Thoracic aorta (tissue), 2 donors: ENCODE results near the gene TMC5. TPM values are rescaled to one million over a fixed set of nuclear protein-coding genes. Genes with fewer than 3 reads are reported as not detected.

Source experiments
- ATAC-seq: fragments of 150-250 bp; one replicate; pipeline ENCODE4 v1.8.0; 2017; ENCODE audit warnings: low read depth; ENCODE audit not compliant: insufficient number of reproducible peaks, low FRiP score
- DNase-seq: peaks from one replicate; pipeline ENCODE4 v3.0.0-alpha.2; 2020; ENCODE audit warnings: low spot score
- H3K27ac ChIP-seq, 2 donors: fragments of 200-600 bp; sonication (generic); 1 replicate in 1 of 2; 2 replicates in 1 of 2; pipeline ENCODE4 v1.5.1; 2016; ENCODE audit warnings: mild to moderate bottlenecking in 2 of 2, moderate library complexity in 2 of 2
- H3K27me3 ChIP-seq: fragments of 200-600 bp; sonication (generic); replicated peaks from 2 replicates; pipeline ENCODE4 v1.6.0; 2016; ENCODE audit warnings: mild to moderate bottlenecking; ENCODE audit not compliant: insufficient read depth
- H3K36me3 ChIP-seq: fragments of 200-600 bp; sonication (generic); one replicate; pipeline ENCODE4 v1.5.1; 2016
- H3K4me1 ChIP-seq, 2 donors: fragments of 200-600 bp; sonication (generic); 1 replicate in 1 of 2; 2 replicates in 1 of 2; pipeline versions ENCODE4 v1.5.1 to v1.6.0; 2016; ENCODE audit warnings: low read depth in 2 of 2, mild to moderate bottlenecking in 1 of 2; ENCODE audit not compliant: control insufficient read depth in 1 of 2
- H3K4me3 ChIP-seq: fragments of 200-600 bp; sonication (generic); 2 replicates; pipeline ENCODE4 v1.5.1; 2016; ENCODE audit warnings: mild to moderate bottlenecking
- H3K9me3 ChIP-seq: fragments of 200-600 bp; sonication (generic); 2 replicates; pipeline ENCODE4 v1.5.1; 2016
- total RNA-seq, 2 donors: library from RNA; depleted of rRNA; stranded (reverse); fragments of >200 nt; gene quantifications; one replicate each; pipeline versions ENCODE4 v1.1.0 to v1.2.3, GENCODE V29; 2016
- TF ChIP-seq, protein P1 (sequence below): fragments of 200-600 bp; sonication (generic); IDR thresholded peaks from one replicate; pipeline ENCODE4 v1.5.1; 2019; ENCODE audit warnings: antibody characterized with exemption

Gene TMC5
- total RNA-seq, 2 donors from 2014 or later = 0.71 TPM; not detected in 1

DNA sequence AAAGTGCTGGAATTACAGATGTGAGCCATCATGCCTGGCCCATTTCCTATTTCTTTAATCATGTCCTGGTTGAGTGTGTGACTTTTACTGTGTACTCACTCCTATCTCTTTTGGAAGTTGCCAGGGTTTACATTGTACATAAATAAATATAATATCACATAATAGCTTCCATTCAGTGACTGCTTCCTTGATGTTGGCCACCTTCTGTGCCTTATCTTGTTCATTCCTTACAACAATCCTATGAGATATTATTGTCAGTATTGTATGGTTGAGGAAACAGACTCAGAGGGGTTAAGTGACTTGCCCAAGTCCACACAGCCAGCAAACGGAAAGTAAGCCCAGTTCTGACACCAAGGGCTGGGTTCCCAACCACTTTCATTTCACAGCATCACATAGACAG lies 16.9 kb downstream of the TMC5 start:
- DNase-seq (no peak), ATAC-seq (no peak)
- H3K27ac ChIP-seq = no peak overlapping the region

DNA sequence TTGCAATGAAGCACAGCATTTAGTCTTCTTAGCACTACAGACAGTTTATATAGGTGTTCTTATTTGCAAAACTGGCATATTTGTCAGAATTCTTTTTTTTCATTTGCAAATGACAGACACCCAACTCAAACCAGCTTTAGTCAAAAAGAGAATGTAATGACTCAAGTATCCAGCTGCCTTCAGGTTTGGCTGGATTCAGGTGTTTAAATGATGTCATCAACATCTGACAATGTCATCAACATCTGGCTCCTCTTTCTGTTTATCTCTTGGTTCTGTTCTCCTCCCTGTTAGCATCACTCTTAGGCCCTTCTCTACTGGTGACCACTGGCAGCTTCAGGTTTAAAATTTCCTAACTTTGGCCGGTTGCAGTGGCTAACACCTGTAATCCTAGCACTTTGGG lies 18.9 kb downstream of the TMC5 start:
- DNase-seq = no peak
- Histone ChIP-seq H3K27me3 (no peaks in the 10 kb centered on the region), H3K9me3 (no peaks in the 10 kb centered on the region), H3K36me3 (no peaks in the 10 kb centered on the region), H3K4me3 (no peak overlapping the region), H3K27ac (no peak overlapping the region), H3K4me1 (no peaks in the 10 kb centered on the region)
- no peak for ATAC-seq
- TF ChIP-seq, protein P1, sequence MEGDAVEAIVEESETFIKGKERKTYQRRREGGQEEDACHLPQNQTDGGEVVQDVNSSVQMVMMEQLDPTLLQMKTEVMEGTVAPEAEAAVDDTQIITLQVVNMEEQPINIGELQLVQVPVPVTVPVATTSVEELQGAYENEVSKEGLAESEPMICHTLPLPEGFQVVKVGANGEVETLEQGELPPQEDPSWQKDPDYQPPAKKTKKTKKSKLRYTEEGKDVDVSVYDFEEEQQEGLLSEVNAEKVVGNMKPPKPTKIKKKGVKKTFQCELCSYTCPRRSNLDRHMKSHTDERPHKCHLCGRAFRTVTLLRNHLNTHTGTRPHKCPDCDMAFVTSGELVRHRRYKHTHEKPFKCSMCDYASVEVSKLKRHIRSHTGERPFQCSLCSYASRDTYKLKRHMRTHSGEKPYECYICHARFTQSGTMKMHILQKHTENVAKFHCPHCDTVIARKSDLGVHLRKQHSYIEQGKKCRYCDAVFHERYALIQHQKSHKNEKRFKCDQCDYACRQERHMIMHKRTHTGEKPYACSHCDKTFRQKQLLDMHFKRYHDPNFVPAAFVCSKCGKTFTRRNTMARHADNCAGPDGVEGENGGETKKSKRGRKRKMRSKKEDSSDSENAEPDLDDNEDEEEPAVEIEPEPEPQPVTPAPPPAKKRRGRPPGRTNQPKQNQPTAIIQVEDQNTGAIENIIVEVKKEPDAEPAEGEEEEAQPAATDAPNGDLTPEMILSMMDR = no peak

More for the DNA sequence above, 16.9 kb downstream of the TMC5 start:
- no peaks in the 10 kb centered on the region for H3K9me3 ChIP-seq
- H3K4me3 ChIP-seq = no peak overlapping the region
- H3K27me3 ChIP-seq = no peaks in the 10 kb centered on the region
- TF ChIP-seq, protein P1 = no peak
- no peaks in the 10 kb centered on the region for H3K36me3 ChIP-seq
- H3K4me1 ChIP-seq = no peaks in the 10 kb centered on the region

DNA sequence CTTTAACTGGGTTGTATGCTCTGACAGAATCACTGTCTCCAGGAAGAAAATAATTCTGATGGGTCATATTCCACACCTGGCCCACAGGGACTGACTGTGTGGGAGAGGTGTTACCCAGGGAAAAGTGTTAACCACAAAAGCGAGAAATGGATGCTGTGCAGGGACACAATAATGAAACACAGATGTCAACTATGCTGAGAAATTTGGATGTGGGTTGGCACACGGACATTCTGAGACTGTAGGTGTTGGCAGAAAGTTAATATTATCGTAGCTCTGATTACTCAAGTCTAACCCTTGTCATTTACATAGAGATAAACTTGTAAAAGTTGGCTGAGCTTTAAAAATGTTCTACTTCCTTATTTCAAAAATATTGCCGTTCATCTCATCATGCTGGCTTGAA lies 19.6 kb downstream of the TMC5 start:
- no peak overlapping the region for H3K27ac ChIP-seq
- H3K4me3 ChIP-seq = no peak overlapping the region
- no peak for DNase-seq
- ATAC-seq = no peak
- H3K27me3 ChIP-seq = no peaks in the 10 kb centered on the region
- no peaks in the 10 kb centered on the region for H3K36me3 ChIP-seq
- no peaks in the 10 kb centered on the region for H3K4me1 ChIP-seq
- no peaks in the 10 kb centered on the region for H3K9me3 ChIP-seq
- TF ChIP-seq, protein P1 = no peak

DNA sequence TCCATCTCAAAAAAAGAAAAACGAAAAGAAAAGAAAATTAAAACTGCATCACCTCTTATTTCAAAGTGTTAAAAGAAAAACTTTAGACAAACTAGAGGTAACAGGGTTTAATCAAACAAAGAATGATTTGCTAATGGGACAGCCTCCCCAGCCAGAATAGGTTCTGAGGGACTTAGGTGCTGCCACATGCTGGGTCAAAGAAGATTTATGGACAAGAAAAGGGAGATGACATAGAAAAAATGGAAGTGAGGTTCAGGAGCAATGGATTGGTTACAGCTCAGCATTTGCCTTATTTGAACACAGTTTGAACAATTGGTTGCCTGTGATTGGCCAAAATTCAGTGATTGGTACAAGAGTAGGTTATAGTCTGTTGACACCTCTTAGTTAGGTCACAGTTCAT lies 21.1 kb downstream of the TMC5 start:
- H3K4me3 ChIP-seq = no peak overlapping the region
- H3K9me3 ChIP-seq = no peaks in the 10 kb centered on the region
- no peaks in the 10 kb centered on the region for H3K36me3 ChIP-seq
- no peak for DNase-seq
- no peaks in the 10 kb centered on the region for H3K4me1 ChIP-seq
- no peaks in the 10 kb centered on the region for H3K27me3 ChIP-seq
- TF ChIP-seq, protein P1 = no peak
- ATAC-seq = no peak
- no peak overlapping the region for H3K27ac ChIP-seq

DNA sequence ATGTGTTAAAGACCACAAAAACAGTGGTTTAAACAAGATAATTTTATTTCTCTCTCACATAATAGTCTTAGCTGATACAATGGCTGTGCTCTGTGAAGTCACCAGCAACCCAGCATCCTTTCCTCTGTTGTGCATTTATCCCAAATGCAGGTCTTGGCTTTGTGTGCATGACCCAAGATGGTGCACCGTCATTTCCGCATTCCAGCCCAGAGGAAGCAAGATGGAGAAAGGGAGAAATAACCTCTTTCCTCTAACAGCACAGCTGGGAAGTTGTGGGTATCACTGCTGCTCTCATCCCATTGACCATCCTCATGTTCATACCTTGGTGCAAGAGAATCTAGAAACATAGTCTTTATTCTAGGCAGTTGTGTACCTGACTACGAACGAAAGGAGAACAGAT lies 21.8 kb downstream of the TMC5 start:
- H3K27me3 ChIP-seq = no peaks in the 10 kb centered on the region
- H3K9me3 ChIP-seq = no peaks in the 10 kb centered on the region
- no peak for DNase-seq
- ATAC-seq = no peak
- H3K4me1 ChIP-seq = no peaks in the 10 kb centered on the region
- no peaks in the 10 kb centered on the region for H3K36me3 ChIP-seq
- H3K27ac ChIP-seq = no peak overlapping the region
- H3K4me3 ChIP-seq = no peak overlapping the region
- TF ChIP-seq, protein P1 = no peak
